Activated T-helper 1 cell treated with anti-CD3 and anti-CD28 coated beads, Interleukin-12 subunit alpha, Interleukin-12 subunit beta, Interleukin-2, Interleukin-4 antibody, amounts not matched to agents 30 ng/mL and 10 ng/mL and 1 ng/mL, durations not matched to agents 14 hours and 24 hours and 36 hours (primary cell): Measurements from ENCODE around the gene CNOT10. TPM values are rescaled to one million over a fixed set of nuclear protein-coding genes. Genes with fewer than 3 reads are reported as not detected.

Experiments used
- total RNA-seq: library from RNA; stranded (reverse); gene quantifications from 2 replicates; pipeline ENCODE4 v1.2.3, GENCODE V29; 2022

The CNOT10 gene
- total RNA-seq, 1 donor from 2014 or later = 55.5 TPM

Other genes with a start within 250 kb of the CNOT10 start
- gene CMTM6, start 182.3 kb upstream of the CNOT10 start, total RNA-seq = 94.2 and 96.4 TPM in 2 replicates
- 35.9 and 43.3 TPM in 2 replicates for gene DYNC1LI1, start 114.3 kb upstream of the CNOT10 start, total RNA-seq
- gene TRIM71, start 132.8 kb downstream of the CNOT10 start, total RNA-seq = 0.08 TPM in 1 of 2 replicates, not detected in the other